ENCODE data around the gene FLNC. TPM values are rescaled to one million over a fixed set of nuclear protein-coding genes. Genes with fewer than 3 reads are reported as not detected.

The FLNC gene
- total and polyA plus RNA-seq, 2 of the 4 experiments (the other 2 are of a cell fraction): 116 to 154 TPM

DNA sequence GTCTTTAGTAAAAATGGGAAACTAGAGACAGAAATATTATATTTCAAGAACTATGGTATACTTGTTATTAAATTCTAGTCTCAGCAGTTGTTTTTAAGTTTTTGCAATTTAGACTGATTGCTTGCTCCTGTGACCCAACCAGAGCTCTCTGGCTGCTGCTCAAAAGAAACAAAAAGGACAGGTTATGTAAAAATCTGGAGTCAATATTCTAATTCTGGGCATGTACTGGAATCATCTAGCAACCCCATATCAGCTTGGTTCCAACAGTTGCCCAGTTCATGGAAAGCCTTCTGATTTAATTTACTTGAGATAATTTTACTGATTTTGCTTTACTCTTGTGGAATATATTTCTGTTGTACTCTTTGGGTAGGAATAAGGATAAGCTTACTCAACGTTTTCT lies 70.0 kb downstream of the FLNC start:
- H3K14ac ChIP-seq (replicated peaks; ENCODE audit: low read depth, low read length): no peak overlapping the region
- ChIA-PET CTCF (interaction anchor here (1.2 kb wide), 1 partner anchor 191 kb away, joined by 4 read pairs; no protein-coding TSS in a partner anchor), POLR2A (ENCODE audit: unreplicated experiment) (no interaction called here)
- H3K4me1 ChIP-seq (ENCODE audit: control insufficient read depth, insufficient read depth, low read length): peaks cover 3% of the 10 kb centered on the region; the same call in 1 of the 2 replicates
- H3K27me3 ChIP-seq (ENCODE audit: control insufficient read depth, insufficient read depth, low read length): peaks cover 8% of the 10 kb centered on the region
- H4K5ac ChIP-seq (ENCODE audit: low read depth, low read length): no peak overlapping the region
- H3K23ac ChIP-seq (ENCODE audit: low read depth, low read length): no peak overlapping the region
- no peak overlapping the region for H3K27ac ChIP-seq (ENCODE audit: insufficient read depth, low read length)
- no peak overlapping the region for H2AK9ac ChIP-seq (replicated peaks; ENCODE audit: low read depth, low read length, poor library complexity)
- H3K9me3 ChIP-seq (ENCODE audit: control insufficient read depth, insufficient read depth, low read length): peaks cover 2% of the 10 kb centered on the region; the same call in 1 of the 2 replicates
- H3K79me1 ChIP-seq (ENCODE audit: low read depth in 1 of 2, low read length in 2 of 2): no peaks in the 10 kb centered on the region
- WGBS, 2 experiments (ENCODE audit: extremely low coverage in 2 of 2, insufficient read length in 1 of 2): no CpG with 5 or more reads among the region's 1 CpG
- no peaks in the 10 kb centered on the region for H3K36me3 ChIP-seq (ENCODE audit: control insufficient read depth, insufficient read depth, low read length)
- BruUV-seq (replicated peaks): no TSS peak
- DNase-seq: no peak
- H2AK5ac ChIP-seq (ENCODE audit: low read depth, low read length): no peak overlapping the region
- in situ Hi-C loops (cut with MboI; ENCODE audit: low sequenced_read_pairs): loop anchor here (5.0 kb wide), 1 partner anchor 192 kb away; no protein-coding TSS in a partner anchor
- H3K4me3 ChIP-seq (ENCODE audit: insufficient read depth, low read depth, low read length): no peak overlapping the region
- no peak overlapping the region for H3K4me2 ChIP-seq (ENCODE audit: low read depth, low read length)
- H3K56ac ChIP-seq (ENCODE audit: extremely low read depth, insufficient read depth, low read length): no peak overlapping the region
- no peak overlapping the region for H2BK120ac ChIP-seq (ENCODE audit: low read depth, low read length)
- H2BK20ac ChIP-seq (ENCODE audit: low read depth, low read length): no peak overlapping the region
- dilution Hi-C loops (cut with HindIII; ENCODE audit: low sequenced_read_pairs, unreplicated experiment): no loop called here
- no peaks in the 10 kb centered on the region for H4K20me1 ChIP-seq (ENCODE audit: insufficient read depth, low read length)
- intact Hi-C loops (cut with micrococcal nuclease): no loop called here
- no peak overlapping the region for H2BK5ac ChIP-seq (ENCODE audit: low read depth, low read length, poor library complexity, severe bottlenecking)
- H3K9me1 ChIP-seq (ENCODE audit: insufficient read depth, low read length): no peaks in the 10 kb centered on the region
- no peak overlapping the region for H3K9ac ChIP-seq (ENCODE audit: low read depth, low read length)
- no peak for TF ChIP-seq RFX5 (IDR thresholded peaks at IDR 0.05; ENCODE audit: low read depth, low read length)
- TF ChIP-seq, protein P1, sequence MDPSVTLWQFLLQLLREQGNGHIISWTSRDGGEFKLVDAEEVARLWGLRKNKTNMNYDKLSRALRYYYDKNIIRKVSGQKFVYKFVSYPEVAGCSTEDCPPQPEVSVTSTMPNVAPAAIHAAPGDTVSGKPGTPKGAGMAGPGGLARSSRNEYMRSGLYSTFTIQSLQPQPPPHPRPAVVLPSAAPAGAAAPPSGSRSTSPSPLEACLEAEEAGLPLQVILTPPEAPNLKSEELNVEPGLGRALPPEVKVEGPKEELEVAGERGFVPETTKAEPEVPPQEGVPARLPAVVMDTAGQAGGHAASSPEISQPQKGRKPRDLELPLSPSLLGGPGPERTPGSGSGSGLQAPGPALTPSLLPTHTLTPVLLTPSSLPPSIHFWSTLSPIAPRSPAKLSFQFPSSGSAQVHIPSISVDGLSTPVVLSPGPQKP (IDR thresholded peaks at IDR 0.05; ENCODE audit: borderline replicate concordance, low read depth, low read length): no peak
- no peak for TF ChIP-seq CEBPB (IDR thresholded peaks at IDR 0.05; ENCODE audit: low read depth, low read length)
- TF ChIP-seq FOS (IDR thresholded peaks at IDR 0.05; ENCODE audit: low read depth, low read length): no peak
- no peak for TF ChIP-seq POLR2A (IDR thresholded peaks at IDR 0.05; ENCODE audit: low read depth, low read length)
- no peak for TF ChIP-seq MXI1 (IDR thresholded peaks at IDR 0.05; ENCODE audit: borderline replicate concordance, low read depth, low read length)
- TF ChIP-seq RAD21 (IDR thresholded peaks at IDR 0.05; ENCODE audit: low read length): no peak
- TF ChIP-seq BHLHE40 (IDR thresholded peaks at IDR 0.05; ENCODE audit: low read depth, low read length): no peak
- no peak for TF ChIP-seq RCOR1 (IDR thresholded peaks at IDR 0.05; ENCODE audit: insufficient replicate concordance, low read length)
- TF ChIP-seq USF2 (IDR thresholded peaks at IDR 0.05; ENCODE audit: low read depth, low read length): no peak
- TF ChIP-seq, protein P2, sequence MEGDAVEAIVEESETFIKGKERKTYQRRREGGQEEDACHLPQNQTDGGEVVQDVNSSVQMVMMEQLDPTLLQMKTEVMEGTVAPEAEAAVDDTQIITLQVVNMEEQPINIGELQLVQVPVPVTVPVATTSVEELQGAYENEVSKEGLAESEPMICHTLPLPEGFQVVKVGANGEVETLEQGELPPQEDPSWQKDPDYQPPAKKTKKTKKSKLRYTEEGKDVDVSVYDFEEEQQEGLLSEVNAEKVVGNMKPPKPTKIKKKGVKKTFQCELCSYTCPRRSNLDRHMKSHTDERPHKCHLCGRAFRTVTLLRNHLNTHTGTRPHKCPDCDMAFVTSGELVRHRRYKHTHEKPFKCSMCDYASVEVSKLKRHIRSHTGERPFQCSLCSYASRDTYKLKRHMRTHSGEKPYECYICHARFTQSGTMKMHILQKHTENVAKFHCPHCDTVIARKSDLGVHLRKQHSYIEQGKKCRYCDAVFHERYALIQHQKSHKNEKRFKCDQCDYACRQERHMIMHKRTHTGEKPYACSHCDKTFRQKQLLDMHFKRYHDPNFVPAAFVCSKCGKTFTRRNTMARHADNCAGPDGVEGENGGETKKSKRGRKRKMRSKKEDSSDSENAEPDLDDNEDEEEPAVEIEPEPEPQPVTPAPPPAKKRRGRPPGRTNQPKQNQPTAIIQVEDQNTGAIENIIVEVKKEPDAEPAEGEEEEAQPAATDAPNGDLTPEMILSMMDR (conservative IDR thresholded peaks at IDR 0.05; ENCODE audit: low read depth, low read length): no peak
- no peak for TF ChIP-seq MAFK (IDR thresholded peaks at IDR 0.05; ENCODE audit: low read depth, low read length)
- TF ChIP-seq NFE2L2 (IDR thresholded peaks at IDR 0.05; ENCODE audit: low read depth, low read length): no peak
- no peak for TF ChIP-seq MAZ (IDR thresholded peaks at IDR 0.05; ENCODE audit: borderline replicate concordance, low read depth, low read length)
- TF ChIP-seq CHD1 (IDR thresholded peaks at IDR 0.05; ENCODE audit: low read depth, low read length): no peak
- no peak for TF ChIP-seq SMC3 (IDR thresholded peaks at IDR 0.05; ENCODE audit: low read depth, low read length)
- no peak overlapping the region for H2BK15ac ChIP-seq (ENCODE audit: low read depth, low read length)
- ATAC-seq (ENCODE audit: low read depth): no peak
- H3K18ac ChIP-seq (ENCODE audit: low read depth, low read length): no peak overlapping the region
- no peak overlapping the region for H3K4ac ChIP-seq (ENCODE audit: low read depth, low read length)
- H4K8ac ChIP-seq (ENCODE audit: low read depth in 2 of 2, low read length in 2 of 2): no peak overlapping the region
- H4K91ac ChIP-seq (ENCODE audit: insufficient read depth, low read depth, low read length): no peak overlapping the region
- no peak overlapping the region for H2AFZ ChIP-seq (replicated peaks; ENCODE audit: low read length, poor library complexity)

Measured in IMR-90 (cell line).